ENCODE measurements around the gene COL5A1.

The COL5A1 gene

GRCh38 chr9:134818591-134818990 is 177.0 kb downstream of the COL5A1 start:
- no peak for DNase-seq (ENCODE audit: low spot score)

- no peak for DNase-seq (ENCODE audit: low spot score)
These were observed 179.3 kb downstream of the COL5A1 start for GRCh38 chr9:134820901-134821300.

DNA sequence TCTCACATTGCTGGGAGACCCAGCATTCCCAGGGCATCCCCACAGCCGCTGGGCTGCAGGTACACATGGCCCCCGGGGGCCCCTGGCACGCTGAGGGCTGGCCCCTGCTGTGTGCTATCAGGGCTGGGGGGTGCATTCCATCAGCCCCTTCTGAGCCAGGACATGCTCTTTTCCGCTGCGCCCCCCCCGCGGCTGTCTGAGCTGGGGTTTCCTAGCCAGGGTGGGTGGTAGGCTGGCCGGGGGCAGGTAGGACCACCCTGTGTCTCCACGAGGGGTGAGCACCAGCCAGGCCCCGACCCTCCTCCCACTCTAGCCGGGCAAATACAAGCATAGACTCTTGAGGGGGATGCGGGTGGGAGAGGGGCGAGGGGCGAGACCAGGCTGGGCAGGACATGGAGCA is 180.9 kb downstream of the COL5A1 start:
- DNase-seq (ENCODE audit: low spot score): no peak

DNA sequence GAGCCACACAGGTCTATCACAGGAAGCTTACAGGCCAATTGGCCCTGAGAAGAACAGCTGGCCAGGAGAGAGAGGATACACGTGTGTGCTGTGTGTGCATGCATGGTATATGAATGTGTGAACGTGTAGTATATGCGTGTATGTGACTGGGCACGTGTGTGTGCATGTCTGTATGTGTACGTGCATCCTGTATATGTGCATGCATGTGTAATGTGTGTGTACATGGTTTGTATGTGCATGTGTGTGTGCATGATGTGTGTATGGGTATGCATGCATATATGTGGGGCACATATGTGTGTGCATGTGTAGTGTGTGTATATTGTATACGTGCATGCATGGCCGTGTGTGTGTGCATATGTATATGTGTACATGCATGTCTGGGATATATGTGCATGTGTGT is 182.0 kb downstream of the COL5A1 start:
- no peak for DNase-seq (ENCODE audit: low spot score)

DNA sequence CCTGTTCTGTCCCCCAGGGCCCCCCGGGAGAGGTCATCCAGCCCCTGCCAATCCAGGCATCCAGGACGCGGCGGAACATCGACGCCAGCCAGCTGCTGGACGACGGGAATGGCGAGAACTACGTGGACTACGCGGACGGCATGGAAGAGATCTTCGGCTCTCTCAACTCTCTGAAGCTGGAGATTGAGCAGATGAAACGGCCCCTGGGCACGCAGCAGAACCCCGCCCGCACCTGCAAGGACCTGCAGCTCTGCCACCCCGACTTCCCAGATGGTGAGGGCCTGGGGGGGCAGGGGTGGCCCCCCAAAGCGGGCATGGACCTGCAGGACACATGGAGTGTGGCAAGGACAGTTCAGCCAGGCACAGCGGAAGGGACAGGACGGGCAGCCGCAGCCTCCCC is 183.0 kb downstream of the COL5A1 start:
- DNase-seq (ENCODE audit: low spot score): no peak

DNA sequence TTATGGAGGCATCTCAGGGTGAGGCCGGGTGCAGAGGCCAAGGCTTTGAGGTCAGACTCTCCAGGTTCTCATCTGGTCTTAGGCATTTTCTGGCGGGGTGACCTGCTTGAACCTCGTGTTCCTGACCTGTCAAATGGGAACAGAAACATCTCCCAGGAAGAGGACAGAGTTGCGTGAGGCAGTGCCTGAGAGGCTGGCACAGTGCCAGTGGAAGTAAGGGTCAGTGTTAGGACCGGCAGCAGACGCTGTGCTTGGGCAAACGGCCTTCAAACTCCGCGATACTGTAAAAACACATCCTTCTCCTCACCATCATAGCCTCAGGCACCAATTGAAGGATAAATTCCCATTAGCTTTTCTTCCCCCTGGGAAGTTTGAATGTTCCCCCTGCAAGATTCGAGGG is 183.4 kb downstream of the COL5A1 start:
- DNase-seq (ENCODE audit: low spot score): no peak

- no peak for DNase-seq (ENCODE audit: low spot score)
These were observed 185.0 kb downstream of the COL5A1 start for GRCh38 chr9:134826336-134827285.

- no peak for DNase-seq (ENCODE audit: low spot score)
These were observed 186.0 kb downstream of the COL5A1 start for GRCh38 chr9:134827559-134827958.

GRCh38 chr9:134827993-134828392 is 186.4 kb downstream of the COL5A1 start:
- no peak for DNase-seq (ENCODE audit: low spot score)

DNA sequence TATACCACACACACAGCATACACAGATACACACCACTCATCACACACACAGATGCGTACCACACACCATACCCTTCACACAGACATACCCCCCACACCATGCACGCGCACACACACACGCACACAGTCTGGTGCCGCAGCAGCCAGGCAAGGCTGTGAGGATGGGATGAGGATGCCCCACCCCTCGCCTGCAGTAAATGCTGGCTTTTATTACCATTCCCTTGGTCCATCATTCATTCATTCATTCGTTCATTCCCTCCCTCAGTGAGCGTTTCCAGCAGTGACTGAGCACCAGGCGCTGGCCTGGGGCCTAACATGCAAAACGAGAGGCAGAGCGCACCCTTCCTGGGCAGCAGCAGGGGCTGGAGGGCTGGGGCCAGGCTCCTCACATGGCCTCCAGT is 187.3 kb downstream of the COL5A1 start:
- no peak for DNase-seq (ENCODE audit: low spot score)

DNA sequence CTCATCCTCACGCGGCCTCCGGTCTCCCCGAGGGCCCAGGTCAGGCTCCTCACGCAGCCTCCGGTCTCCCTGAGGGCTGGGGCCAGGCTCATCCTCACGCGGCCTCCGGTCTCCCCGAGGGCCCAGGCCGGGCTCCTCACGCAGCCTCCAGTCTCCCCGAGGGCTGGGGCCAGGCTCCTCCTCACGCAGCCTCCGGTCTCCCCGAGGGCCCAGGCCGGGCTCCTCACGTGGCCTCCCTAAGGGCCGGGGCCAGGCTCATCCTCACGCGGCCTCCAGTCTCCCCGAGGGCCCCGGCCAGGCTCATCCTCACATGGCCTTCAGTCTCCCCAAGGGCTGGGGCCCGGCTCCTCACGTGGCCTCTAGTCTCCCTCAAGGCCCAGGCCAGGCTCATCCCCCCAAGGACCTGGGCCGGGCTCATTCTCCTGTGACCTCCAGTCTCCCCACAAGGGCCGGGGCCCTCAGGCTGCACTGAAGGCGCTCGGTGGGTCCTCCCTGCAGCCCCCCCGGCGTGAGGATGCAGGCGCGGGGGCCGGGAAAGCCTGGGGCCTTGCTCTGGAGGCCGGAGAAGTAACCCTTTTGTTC is 187.8 kb downstream of the COL5A1 start:
- DNase-seq (ENCODE audit: low spot score): no peak

GRCh38 chr9:134830126-134830525 is 188.5 kb downstream of the COL5A1 start:
- no peak for DNase-seq (ENCODE audit: low spot score)

DNA sequence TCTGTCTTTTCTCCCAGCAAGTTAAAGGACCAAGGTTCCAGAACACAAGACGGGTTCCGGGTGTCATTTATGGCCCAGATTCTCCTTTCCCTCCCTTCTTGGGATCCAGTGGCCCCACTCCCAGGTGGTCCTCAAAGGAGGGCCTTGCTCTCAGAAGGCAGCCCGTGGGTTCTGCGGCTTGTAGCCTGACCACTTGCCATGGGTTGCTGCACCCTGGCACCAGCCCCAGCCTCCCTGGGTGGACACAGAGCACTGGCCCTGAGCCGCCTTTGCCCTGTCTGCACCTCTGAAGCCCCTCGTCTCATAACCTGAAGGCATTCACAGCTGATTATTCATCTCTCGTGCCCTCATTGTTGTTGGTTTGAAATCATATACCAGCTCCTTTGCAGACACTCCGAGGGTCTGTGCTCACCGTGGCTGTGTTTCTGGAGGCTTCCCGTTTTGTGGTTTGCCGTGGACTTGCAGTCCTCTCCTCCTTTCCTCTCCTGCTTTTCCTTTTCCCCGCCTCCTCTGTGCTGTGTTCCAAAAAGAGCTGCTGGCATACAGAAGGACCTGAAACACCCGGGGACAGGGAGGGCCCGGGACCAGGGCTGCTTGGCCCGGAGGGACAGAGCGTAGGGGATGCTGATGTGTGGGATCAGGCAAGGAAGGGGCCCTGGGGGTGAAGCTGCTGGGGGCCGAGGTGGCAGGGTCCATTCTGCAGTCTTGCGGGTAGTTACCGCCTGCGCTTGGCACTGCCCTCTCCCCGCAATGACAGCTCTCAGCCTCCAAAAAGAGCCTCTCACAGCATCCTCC is 189.5 kb downstream of the COL5A1 start:
- DNase-seq (ENCODE audit: low spot score): no peak

DNA sequence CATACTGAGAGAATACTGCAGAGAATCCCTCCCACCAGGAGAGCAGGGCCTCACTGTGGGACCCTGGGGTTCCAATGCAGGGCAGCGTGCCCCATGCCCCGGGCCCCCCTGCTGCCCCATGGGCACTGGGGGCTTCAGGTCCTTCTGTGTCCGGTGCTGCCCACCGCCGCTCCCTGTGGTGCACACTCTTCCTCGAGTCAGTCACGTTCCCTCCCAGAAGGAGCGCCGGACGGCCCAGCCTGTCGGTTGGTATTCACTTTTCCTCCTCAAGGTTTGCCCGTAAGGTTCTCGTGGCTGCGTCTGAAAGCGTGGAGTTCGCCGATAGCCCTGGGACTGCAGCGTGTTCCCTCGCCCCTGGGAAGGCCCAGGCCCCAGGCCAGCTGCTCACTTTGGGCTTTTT is 190.9 kb downstream of the COL5A1 start:
- DNase-seq (ENCODE audit: low spot score): no peak

DNA sequence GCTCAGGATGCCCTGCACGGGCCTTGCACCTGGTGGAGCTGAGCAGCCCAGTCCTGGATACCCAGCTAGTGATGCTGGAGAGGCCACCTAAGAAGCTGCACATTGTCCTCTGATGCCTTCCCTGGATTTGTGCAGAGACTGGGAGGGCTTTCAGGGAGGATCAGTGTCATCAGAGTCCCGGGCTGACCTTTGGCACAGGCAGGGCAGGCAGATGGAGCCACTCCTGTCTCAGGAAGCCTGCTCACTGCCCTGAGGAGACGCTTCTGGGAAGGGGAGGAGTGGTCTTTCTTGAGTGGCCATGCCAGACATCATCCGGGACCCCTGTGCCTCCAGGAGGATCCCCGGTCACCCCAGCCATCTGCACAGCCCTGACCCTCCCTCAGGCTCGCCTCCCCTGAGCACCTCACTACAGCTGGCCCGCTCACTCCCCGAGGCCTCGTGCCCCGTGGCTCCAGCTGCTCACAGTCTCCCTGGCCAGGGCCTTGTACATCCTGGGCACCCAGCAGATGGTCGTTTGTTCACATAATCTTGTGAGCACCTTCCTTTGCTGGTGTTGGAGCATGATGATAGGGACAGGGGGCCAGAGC is 191.8 kb downstream of the COL5A1 start:
- no peak for DNase-seq (ENCODE audit: low spot score)

DNA sequence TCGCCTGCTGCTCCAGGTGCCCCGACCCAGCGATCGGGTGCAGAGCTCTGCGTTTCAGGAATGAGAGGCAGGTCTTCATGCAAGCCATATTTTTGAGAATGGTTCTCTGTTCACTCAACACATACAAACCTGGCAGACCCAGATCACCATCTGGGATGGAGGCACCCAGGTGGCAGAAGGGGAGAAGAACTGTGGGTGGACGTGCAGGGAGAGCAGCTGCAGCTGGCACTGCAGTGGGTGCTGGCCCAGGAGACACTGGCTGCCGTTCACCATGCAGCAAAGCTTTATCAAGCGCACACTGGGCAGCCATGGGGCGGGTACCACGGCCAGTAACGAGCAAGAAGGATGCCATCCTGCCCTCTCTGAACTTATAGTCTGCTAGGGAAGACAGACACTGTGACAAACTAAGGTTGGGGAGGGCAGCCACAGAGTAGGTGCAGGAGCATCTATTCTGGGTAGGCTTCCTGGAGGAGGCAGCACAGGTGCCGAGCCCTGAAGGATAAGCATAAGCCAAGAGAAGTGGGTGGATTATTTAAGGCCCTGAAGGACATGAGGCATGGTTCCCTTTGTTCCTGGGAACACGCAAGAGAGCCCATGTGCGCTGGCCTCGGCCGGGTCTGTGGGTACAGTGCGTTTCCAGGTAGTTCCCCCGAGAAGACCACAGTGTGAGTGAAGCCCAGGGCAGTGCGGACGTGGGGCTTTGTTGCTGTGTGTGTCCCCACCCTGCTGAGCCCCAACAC is 192.8 kb downstream of the COL5A1 start:
- no peak for DNase-seq (ENCODE audit: low spot score)

DNA sequence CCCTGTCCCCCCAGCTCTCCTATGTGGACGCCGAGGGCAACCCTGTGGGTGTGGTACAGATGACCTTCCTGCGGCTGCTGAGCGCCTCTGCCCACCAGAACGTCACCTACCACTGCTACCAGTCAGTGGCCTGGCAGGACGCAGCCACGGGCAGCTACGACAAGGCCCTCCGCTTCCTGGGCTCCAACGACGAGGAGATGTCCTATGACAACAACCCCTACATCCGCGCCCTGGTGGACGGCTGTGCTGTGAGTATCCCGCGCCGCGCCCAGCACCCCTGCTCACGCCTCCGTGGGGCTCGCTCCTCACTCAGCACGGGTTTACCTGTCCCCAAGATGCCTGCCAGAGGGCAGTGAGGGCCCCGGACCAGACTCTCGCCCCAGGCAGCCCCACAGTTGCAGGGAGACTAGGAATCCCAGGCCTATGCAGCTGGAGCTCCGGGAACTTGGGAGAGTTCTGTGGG is 193.4 kb downstream of the COL5A1 start:
- DNase-seq (ENCODE audit: low spot score): no peak

DNA sequence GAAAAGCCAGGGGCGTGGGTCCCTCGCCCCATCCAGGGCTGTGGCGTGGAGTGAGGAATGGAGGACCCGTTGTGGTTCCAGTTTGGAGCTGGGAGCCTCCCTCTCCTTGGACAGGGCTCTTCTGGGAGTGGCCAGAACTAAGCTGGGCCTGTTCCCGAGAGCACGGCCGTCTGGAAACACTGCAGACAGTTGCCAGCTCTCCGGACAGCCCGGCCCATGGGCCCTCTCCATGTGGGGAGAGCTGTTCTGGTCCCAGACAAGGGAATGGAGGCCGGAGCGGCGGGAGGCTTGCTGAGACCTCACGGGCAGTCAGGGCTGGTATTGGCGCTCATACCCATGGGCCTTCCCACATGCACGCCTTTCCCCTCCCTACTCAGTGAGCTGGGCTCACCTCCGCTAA is 193.8 kb downstream of the COL5A1 start:
- no peak for DNase-seq (ENCODE audit: low spot score)

DNA sequence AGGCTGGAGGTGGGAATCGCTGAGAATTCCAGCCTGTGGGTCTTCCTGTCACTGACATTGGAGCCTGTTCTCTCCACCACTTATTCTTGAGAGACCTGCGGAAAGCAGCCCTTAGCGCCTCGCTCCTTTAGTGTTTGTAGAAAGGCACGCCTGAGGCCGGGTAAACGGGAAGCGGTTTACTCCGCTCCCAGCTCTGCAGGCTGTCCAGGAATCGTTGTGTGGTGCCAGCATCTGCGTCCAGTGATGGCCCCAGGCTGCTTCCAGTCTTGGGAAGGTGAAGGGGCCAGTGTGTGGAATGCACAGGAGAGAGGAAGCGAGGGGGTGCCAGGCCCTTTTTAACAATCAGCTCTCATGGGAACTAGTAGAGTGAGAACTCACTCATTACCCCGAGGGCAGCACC is 194.4 kb downstream of the COL5A1 start:
- DNase-seq (ENCODE audit: low spot score): no peak

DNA sequence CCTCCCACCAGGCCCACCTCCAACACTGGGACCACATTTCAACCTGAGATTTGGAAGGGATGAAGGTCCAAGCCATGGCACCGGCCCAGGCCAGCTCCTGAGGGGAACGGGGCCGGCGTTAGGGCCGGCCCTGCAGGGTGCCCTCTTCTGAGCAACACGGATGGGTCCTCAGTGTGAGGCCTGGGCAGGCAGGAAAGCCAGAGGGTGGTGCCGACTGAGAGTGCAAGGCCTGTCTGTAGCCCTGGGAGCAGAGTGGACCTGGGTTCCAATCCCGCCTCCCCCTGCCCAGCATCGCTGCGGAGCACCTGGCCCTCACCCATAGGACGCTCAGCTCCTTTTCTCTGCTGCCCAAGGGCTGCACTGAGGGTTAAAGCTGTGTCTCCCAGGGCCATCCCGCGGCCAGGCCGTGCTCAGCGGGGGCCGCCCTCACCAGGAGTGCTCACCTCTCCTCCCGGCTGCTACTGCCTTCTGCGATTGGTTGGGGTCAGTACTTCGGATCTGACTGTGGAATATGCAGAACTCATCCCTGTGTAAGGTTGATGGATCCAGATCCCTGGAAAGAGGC is 194.9 kb downstream of the COL5A1 start:
- DNase-seq (ENCODE audit: low spot score): no peak

GRCh38 chr9:134837529-134837928 is 195.9 kb downstream of the COL5A1 start:
- no peak for DNase-seq (ENCODE audit: low spot score)

Measured in D341Med (cell line).